SK-N-SH treated with all-trans-retinoic acid at 6 μM for 48 hours (cell line): ENCODE results near the gene SETDB2.

Experiments
- ATAC-seq: fragments of 200-7000 bp; cut with Tn5 transposase; 3 replicates; pipeline ENCODE4 v1.9.1; 2020; ENCODE audit warnings: mild to moderate bottlenecking, moderate library complexity
- BACH2 ChIP-seq: fragments of 250-450 bp; sonication (Bioruptor Pico); IDR thresholded peaks from 2 replicates; pipeline ENCODE4 v1.9.0; 2021; ENCODE audit warnings: mild to moderate bottlenecking, borderline replicate concordance
- CREB5 ChIP-seq: fragments of 250-450 bp; sonication (Bioruptor Pico); IDR thresholded peaks from 2 replicates; pipeline ENCODE4 v1.5.1; 2020; ENCODE audit warnings: low read depth, mild to moderate bottlenecking, moderate library complexity
- CSDC2 ChIP-seq: fragments of 250-450 bp; sonication (Bioruptor Pico); IDR thresholded peaks from 2 replicates; pipeline ENCODE4 v1.5.0; 2020; ENCODE audit warnings: mild to moderate bottlenecking, moderate library complexity
- GLIS3 ChIP-seq: fragments of 250-450 bp; sonication (Bioruptor Pico); IDR thresholded peaks from 2 replicates; pipeline ENCODE4 v1.5.0; 2020; ENCODE audit warnings: mild to moderate bottlenecking, moderate library complexity
- ISL1 ChIP-seq: fragments of 250-450 bp; sonication (Bioruptor Pico); IDR thresholded peaks from 2 replicates; pipeline ENCODE4 v2.1.2; 2022; ENCODE audit warnings: mild to moderate bottlenecking, moderate library complexity
- OSR1 ChIP-seq: fragments of 250-450 bp; sonication (Bioruptor Pico); IDR thresholded peaks from 2 replicates; pipeline ENCODE4 v1.8.0; 2022; ENCODE audit warnings: moderate library complexity, mild to moderate bottlenecking, inconsistent platforms
- PPARA ChIP-seq: fragments of 250-450 bp; sonication (Bioruptor Pico); IDR thresholded peaks from 2 replicates; pipeline ENCODE4 v1.5.0; 2020; ENCODE audit warnings: mild to moderate bottlenecking, borderline replicate concordance
- RARB ChIP-seq: fragments of 250-450 bp; sonication (Bioruptor Pico); IDR thresholded peaks from 2 replicates; pipeline ENCODE4 v1.8.0; 2021; ENCODE audit warnings: mild to moderate bottlenecking, moderate library complexity
- SNAI2 ChIP-seq: fragments of 250-450 bp; sonication (Bioruptor Pico); IDR thresholded peaks from 2 replicates; pipeline ENCODE4 v1.5.0; 2020; ENCODE audit warnings: mild to moderate bottlenecking, moderate library complexity
- TCF4 ChIP-seq: fragments of 250-450 bp; sonication (Bioruptor Pico); IDR thresholded peaks from 2 replicates; pipeline ENCODE4 v1.8.0; 2021; ENCODE audit warnings: mild to moderate bottlenecking, moderate library complexity, borderline replicate concordance
- TOX ChIP-seq: fragments of 250-450 bp; sonication (Bioruptor Pico); IDR thresholded peaks from 2 replicates; pipeline ENCODE4 v1.8.0; 2021; ENCODE audit warnings: mild to moderate bottlenecking, moderate library complexity, borderline replicate concordance
- TSHZ2 ChIP-seq: fragments of 250-450 bp; sonication (Bioruptor Pico); IDR thresholded peaks from 2 replicates; pipeline ENCODE4 v1.5.0; 2020; ENCODE audit warnings: mild to moderate bottlenecking, moderate library complexity
- ZC3H10 ChIP-seq: fragments of 250-450 bp; sonication (Bioruptor Pico); IDR thresholded peaks from 2 replicates; pipeline ENCODE4 v1.5.1; 2021; ENCODE audit warnings: mild to moderate bottlenecking, moderate library complexity
- ZFP3 ChIP-seq: fragments of 250-450 bp; sonication (Bioruptor Pico); IDR thresholded peaks from 2 replicates; pipeline ENCODE4 v1.5.0; 2020; ENCODE audit warnings: mild to moderate bottlenecking, moderate library complexity
- ZFP30 ChIP-seq: fragments of 450-650 bp; formaldehyde crosslinking; IDR thresholded peaks from 2 replicates; pipeline ENCODE4 v1.5.0; 2022; ENCODE audit warnings: mild to moderate bottlenecking, moderate library complexity
- ZNF565 ChIP-seq: fragments of 450-650 bp; formaldehyde crosslinking; conservative IDR thresholded peaks from 2 replicates; pipeline ENCODE4 v1.5.0; 2020; ENCODE audit warnings: low read depth, mild to moderate bottlenecking, moderate library complexity
- ZNF70 ChIP-seq: fragments of 450-650 bp; formaldehyde crosslinking; IDR thresholded peaks from 2 replicates; pipeline ENCODE4 v1.5.0; 2020; ENCODE audit warnings: mild to moderate bottlenecking, moderate library complexity
- ZNF8 ChIP-seq: fragments of 450-650 bp; formaldehyde crosslinking; IDR thresholded peaks from 2 replicates; pipeline ENCODE4 v1.5.0; 2020; ENCODE audit warnings: mild to moderate bottlenecking, moderate library complexity
- TF ChIP-seq, protein P1 (sequence below): fragments of 250-450 bp; sonication (Bioruptor Pico); IDR thresholded peaks from 2 replicates; pipeline ENCODE4 v1.8.0; 2021; ENCODE audit warnings: low read depth, mild to moderate bottlenecking, moderate library complexity, borderline replicate concordance
- TF ChIP-seq, protein P2 (sequence below): fragments of 250-450 bp; sonication (Bioruptor Pico); IDR thresholded peaks from 2 replicates; pipeline ENCODE4 v1.8.0; 2020; ENCODE audit warnings: mild to moderate bottlenecking, moderate library complexity, borderline replicate concordance

The SETDB2 gene

GRCh38 chr13:49409008-49409407 lies 35.1 kb upstream of the SETDB2 start:
- no peak for ATAC-seq
- TF ChIP-seq ISL1 (CRISPR knock-in tag), result no peak
- TF ChIP-seq, protein P1, sequence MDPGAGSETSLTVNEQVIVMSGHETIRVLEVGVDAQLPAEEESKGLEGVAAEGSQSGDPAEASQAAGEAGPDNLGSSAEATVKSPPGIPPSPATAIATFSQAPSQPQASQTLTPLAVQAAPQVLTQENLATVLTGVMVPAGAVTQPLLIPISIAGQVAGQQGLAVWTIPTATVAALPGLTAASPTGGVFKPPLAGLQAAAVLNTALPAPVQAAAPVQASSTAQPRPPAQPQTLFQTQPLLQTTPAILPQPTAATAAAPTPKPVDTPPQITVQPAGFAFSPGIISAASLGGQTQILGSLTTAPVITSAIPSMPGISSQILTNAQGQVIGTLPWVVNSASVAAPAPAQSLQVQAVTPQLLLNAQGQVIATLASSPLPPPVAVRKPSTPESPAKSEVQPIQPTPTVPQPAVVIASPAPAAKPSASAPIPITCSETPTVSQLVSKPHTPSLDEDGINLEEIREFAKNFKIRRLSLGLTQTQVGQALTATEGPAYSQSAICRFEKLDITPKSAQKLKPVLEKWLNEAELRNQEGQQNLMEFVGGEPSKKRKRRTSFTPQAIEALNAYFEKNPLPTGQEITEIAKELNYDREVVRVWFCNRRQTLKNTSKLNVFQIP (CRISPR knock-in tag), result no peak
- no peak for TF ChIP-seq TOX

- TF ChIP-seq SNAI2 (CRISPR knock-in tag) (no peak), ZNF70 (CRISPR knock-in tag) (no peak), OSR1 (CRISPR knock-in tag) (no peak), TOX (no peak), ZFP30 (CRISPR knock-in tag) (no peak), CSDC2 (CRISPR knock-in tag) (no peak), ZNF8 (CRISPR knock-in tag) (no peak), ZFP3 (CRISPR knock-in tag) (no peak), ZNF565 (CRISPR knock-in tag) (no peak), RARB (CRISPR knock-in tag) (no peak), GLIS3 (no peak), CREB5 (CRISPR knock-in tag) (no peak), PPARA (CRISPR knock-in tag) (no peak), BACH2 (CRISPR knock-in tag) (no peak)
- TF ChIP-seq, protein P1 (CRISPR knock-in tag), result no peak
- TF ChIP-seq, protein P2, sequence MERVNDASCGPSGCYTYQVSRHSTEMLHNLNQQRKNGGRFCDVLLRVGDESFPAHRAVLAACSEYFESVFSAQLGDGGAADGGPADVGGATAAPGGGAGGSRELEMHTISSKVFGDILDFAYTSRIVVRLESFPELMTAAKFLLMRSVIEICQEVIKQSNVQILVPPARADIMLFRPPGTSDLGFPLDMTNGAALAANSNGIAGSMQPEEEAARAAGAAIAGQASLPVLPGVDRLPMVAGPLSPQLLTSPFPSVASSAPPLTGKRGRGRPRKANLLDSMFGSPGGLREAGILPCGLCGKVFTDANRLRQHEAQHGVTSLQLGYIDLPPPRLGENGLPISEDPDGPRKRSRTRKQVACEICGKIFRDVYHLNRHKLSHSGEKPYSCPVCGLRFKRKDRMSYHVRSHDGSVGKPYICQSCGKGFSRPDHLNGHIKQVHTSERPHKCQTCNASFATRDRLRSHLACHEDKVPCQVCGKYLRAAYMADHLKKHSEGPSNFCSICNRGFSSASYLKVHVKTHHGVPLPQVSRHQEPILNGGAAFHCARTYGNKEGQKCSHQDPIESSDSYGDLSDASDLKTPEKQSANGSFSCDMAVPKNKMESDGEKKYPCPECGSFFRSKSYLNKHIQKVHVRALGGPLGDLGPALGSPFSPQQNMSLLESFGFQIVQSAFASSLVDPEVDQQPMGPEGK (CRISPR knock-in tag), result no peak
- ATAC-seq, result no peak
Observed at GRCh38 chr13:49410006-49410405, 34.1 kb upstream of the SETDB2 start.

GRCh38 chr13:49410477-49410876 lies 33.6 kb upstream of the SETDB2 start:
- ATAC-seq, result no peak
- TF ChIP-seq TSHZ2 (CRISPR knock-in tag) (no peak), SNAI2 (CRISPR knock-in tag) (no peak), ZC3H10 (CRISPR knock-in tag) (no peak), ZNF70 (CRISPR knock-in tag) (no peak), OSR1 (CRISPR knock-in tag) (no peak), ZFP3 (CRISPR knock-in tag) (no peak), ISL1 (CRISPR knock-in tag) (no peak), CREB5 (CRISPR knock-in tag) (no peak), GLIS3 (no peak), RARB (CRISPR knock-in tag) (no peak), TOX (no peak), PPARA (CRISPR knock-in tag) (no peak), TCF4 (CRISPR knock-in tag) (no peak)
- TF ChIP-seq, protein P2 (CRISPR knock-in tag), result no peak
- TF ChIP-seq, protein P1 (CRISPR knock-in tag), result no peak
